T follicular helper cell (primary cell): Measurements from ENCODE around the gene SP6.

Source experiments
- DNase-seq: peaks from one replicate; pipeline ENCODE4 v3.0.0-alpha.2; 2020; ENCODE audit warnings: low read depth

Gene SP6

GRCh38 chr17:47836601-47837000 lies 14.4 kb downstream of the SP6 start:
- no peak for DNase-seq

- DNase-seq: no peak
Observed at GRCh38 chr17:47834756-47835155, 16.2 kb downstream of the SP6 start.

- DNase-seq: no peak
Observed at GRCh38 chr17:47831934-47832327, 19.0 kb downstream of the SP6 start.

- DNase-seq: peak; percentile 86
Observed at GRCh38 chr17:47831003-47831933, 19.7 kb downstream of the SP6 start, which contains the start of the genes LRRC46 and MRPL10. LRRC46 (plus strand) TSS chr17:47831670; CDS start chr17:47831990, 320 bp downstream. MRPL10 (minus strand) TSS chr17:47831541; CDS start chr17:47831511, 30 bp downstream.

GRCh38 chr17:47830396-47831002 lies 20.5 kb downstream of the SP6 start:
- no peak for DNase-seq

GRCh38 chr17:47829870-47830269 lies 21.1 kb downstream of the SP6 start:
- peak; percentile 33 for DNase-seq

GRCh38 chr17:47823519-47823918 lies 27.4 kb downstream of the SP6 start:
- DNase-seq: no peak

- no peak for DNase-seq
Observed at GRCh38 chr17:47822785-47823184, 28.2 kb downstream of the SP6 start.

GRCh38 chr17:47821424-47822391 lies 29.3 kb downstream of the SP6 start, which contains the start of gene OSBPL7:
OSBPL7 (minus strand) TSS chr17:47821794; CDS start chr17:47820278, 1,516 bp downstream.
- DNase-seq: peak; percentile 58

GRCh38 chr17:47821031-47821423 lies 29.9 kb downstream of the SP6 start:
- DNase-seq: no peak

GRCh38 chr17:47820033-47820789 lies 30.8 kb downstream of the SP6 start:
- no peak for DNase-seq

- no peak for DNase-seq
Observed at GRCh38 chr17:47819475-47819874, 31.5 kb downstream of the SP6 start.

GRCh38 chr17:47818002-47818695 lies 32.8 kb downstream of the SP6 start:
- no peak for DNase-seq

- DNase-seq: no peak
Observed at GRCh38 chr17:47816947-47817346, 34.0 kb downstream of the SP6 start.

- DNase-seq: no peak
Observed at GRCh38 chr17:47816111-47816735, 34.7 kb downstream of the SP6 start.

- DNase-seq: no peak
Observed at GRCh38 chr17:47815106-47815918, 35.7 kb downstream of the SP6 start.

GRCh38 chr17:47813512-47814031 lies 37.4 kb downstream of the SP6 start:
- no peak for DNase-seq

- DNase-seq: no peak
Observed at GRCh38 chr17:47813077-47813476, 37.9 kb downstream of the SP6 start.
